Thyroid gland (tissue), 4 donors: ENCODE measurements around the gene GALNS. TPM values are rescaled to one million over a fixed set of nuclear protein-coding genes. Genes with fewer than 3 reads are reported as not detected.

ENCODE experiments used
- DNase-seq, 2 donors: peaks; one replicate each; pipeline ENCODE4 v3.0.0-alpha.2; 2019
- H3K27ac ChIP-seq, 3 donors: fragments of 200-600 bp; sonication (generic); 1 replicate in 2 of 3; 2 replicates in 1 of 3; pipeline ENCODE4 v1.5.1; 2016 to 2019; ENCODE audit warnings: mild to moderate bottlenecking in 1 of 3, moderate library complexity in 1 of 3
- H3K27me3 ChIP-seq: fragments of 200-600 bp; sonication (generic); one replicate; pipeline ENCODE4 v1.5.1; 2019
- H3K36me3 ChIP-seq, 2 donors: fragments of 200-600 bp; sonication (generic); one replicate each; pipeline ENCODE4 v1.5.1; 2016 to 2019
- H3K4me1 ChIP-seq, 2 donors: fragments of 200-600 bp; sonication (generic); one replicate each; pipeline ENCODE4 v1.5.1; 2017 to 2019
- H3K4me3 ChIP-seq, 3 donors: fragments of 200-600 bp; sonication (generic); replicated peaks in 1 of 3; 1 replicate in 2 of 3; 2 replicates in 1 of 3; pipeline ENCODE4 v1.5.1; 2016; ENCODE audit warnings: mild to moderate bottlenecking in 1 of 3
- H3K9me3 ChIP-seq: fragments of 200-600 bp; sonication (generic); one replicate; pipeline ENCODE4 v1.5.1; 2017
- POLR2A ChIP-seq, 2 donors: fragments of 450-650 bp; IDR thresholded peaks; one replicate each; pipeline ENCODE4 v1.6.1; 2017; ENCODE audit warnings: antibody characterized with exemption in 2 of 2, mild to moderate bottlenecking in 2 of 2, moderate library complexity in 1 of 2
- WGBS, 2 donors: methylation state at CpG; one replicate each; pipeline ENCODE4 v1.1.5; 2017; 5-methylcytosine and 5-hydroxymethylcytosine counted together
- intact Hi-C: fragments of 100-400 bp; cut with DNase I; formaldehyde crosslinking; loops from one replicate; pipeline ENCODE4 v1.15.1; 2023
- total RNA-seq, 4 donors: library from RNA; depleted of rRNA; stranded (reverse); fragments of >200 nt; gene quantifications; one replicate each; pipeline ENCODE4 v1.2.3, GENCODE V29; 2016
- TF ChIP-seq, protein P1 (sequence below), 6 experiments: fragments of 200-600 bp in 3 of 6; fragments of 450-650 bp in 3 of 6; sonication (generic) in 3 of 6; IDR thresholded peaks; one replicate each; pipeline ENCODE4 v1.5.1; 2016 to 2019; ENCODE audit warnings: antibody characterized with exemption in 6 of 6, mild to moderate bottlenecking in 2 of 6, inconsistent platforms in 1 of 6, moderate library complexity in 1 of 6

GALNS gene
- total RNA-seq, 4 donors from 2014 or later, result 14.4 to 41.9 (median 33.0) TPM

DNA sequence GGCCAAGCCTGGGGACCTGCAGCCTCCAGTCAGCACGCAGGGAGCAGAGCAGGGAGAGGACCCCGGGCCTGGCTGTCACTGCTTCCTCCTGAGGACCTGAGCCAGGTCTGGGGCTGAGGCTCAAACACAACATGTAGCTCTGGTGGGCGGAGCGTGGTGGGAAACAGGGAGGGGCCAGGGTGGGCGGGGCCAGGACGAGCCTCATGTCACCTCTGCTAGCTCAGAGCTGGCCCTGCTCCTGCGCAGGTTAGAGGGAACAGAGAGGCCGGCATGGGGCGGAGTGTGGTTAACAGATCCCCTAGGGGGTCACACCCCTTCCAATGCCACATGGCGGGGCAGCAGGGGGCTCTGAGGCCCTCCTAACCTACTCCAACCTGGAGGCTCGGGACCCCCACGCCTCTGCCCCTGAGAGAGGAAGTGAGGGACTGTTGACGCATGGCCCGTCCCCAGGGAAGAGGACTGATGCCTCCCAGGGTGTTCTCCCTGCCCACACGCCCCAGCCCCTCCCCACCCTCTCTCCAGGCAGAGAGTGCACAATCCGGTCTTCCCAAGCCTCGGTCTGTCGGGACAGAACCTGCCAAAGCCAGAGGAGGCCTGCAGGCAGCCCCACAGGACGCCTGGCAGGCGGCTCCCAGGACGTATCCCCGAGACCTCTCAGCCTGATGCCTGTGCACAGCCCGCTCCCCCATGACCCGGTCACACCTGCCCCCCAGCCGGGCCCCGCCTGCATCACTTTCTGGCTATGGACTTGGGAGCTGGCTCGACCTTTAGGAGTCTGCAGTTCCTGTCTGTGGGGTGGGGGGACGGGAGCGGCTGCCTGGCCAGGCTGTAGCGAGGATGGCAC, 86.9 kb downstream of the GALNS start:
- Histone ChIP-seq H3K9me3 (no peaks in the 10 kb centered on the region), H3K4me3 (peak overlapping the region in 1 of 3 donors; percentile 5), H3K36me3 (no peaks in the 10 kb centered on the region), H3K27me3 (no peaks in the 10 kb centered on the region), H3K4me1 (peaks cover 60 to 95% of the 10 kb centered on the region in 2 donors), H3K27ac (peak overlapping the region; percentile 75 to 93 (median 91))
- peak; percentile 85 to 87 for DNase-seq
- 4 to 47% methylated on average over 4 to 13 of the region's 30 CpGs for WGBS, 2 donors
- TF ChIP-seq, protein P1, sequence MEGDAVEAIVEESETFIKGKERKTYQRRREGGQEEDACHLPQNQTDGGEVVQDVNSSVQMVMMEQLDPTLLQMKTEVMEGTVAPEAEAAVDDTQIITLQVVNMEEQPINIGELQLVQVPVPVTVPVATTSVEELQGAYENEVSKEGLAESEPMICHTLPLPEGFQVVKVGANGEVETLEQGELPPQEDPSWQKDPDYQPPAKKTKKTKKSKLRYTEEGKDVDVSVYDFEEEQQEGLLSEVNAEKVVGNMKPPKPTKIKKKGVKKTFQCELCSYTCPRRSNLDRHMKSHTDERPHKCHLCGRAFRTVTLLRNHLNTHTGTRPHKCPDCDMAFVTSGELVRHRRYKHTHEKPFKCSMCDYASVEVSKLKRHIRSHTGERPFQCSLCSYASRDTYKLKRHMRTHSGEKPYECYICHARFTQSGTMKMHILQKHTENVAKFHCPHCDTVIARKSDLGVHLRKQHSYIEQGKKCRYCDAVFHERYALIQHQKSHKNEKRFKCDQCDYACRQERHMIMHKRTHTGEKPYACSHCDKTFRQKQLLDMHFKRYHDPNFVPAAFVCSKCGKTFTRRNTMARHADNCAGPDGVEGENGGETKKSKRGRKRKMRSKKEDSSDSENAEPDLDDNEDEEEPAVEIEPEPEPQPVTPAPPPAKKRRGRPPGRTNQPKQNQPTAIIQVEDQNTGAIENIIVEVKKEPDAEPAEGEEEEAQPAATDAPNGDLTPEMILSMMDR (IDR thresholded peaks at IDR 0.05), result no peak
- TF ChIP-seq POLR2A (IDR thresholded peaks at IDR 0.05), result peak in 1 of 2 donors; percentile 48
- intact Hi-C loops, result no loop called here

DNA sequence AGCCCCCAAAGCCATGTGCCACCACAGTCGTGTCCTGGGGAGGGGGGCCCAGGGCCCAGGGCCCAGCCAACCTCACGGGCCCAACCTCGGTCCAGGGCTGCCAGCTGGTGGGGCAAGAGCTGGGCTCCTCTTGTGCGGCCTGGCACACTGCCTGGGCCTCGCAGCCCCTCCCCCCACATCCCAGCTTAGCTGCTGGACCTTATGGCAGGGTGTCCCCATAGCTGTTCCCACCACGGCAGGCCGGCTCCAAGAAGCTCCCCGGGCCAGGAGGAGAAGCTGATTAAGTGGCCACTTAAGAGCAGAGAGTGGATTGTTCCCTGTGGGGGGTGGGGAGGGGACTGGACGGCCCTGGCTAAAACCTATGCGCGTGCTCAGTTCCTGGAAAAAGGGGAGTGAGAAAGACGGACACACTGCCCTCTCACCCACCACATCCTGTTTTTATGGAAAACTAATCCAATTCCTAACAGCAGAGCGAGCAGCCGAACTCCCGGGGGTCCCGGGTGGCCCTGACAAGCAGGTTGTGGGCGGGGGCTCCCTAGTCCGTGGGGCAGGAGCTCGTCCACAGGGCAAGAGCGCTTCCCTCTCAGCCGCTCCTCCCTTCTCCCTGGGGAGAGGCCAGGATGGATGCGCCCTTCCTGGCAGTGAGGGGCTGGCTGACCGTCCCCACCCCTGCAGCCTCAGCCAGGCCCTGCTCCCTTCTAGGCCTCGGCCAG, 88.5 kb downstream of the GALNS start:
- Histone ChIP-seq H3K4me3 (no peak overlapping the region), H3K36me3 (no peaks in the 10 kb centered on the region), H3K27me3 (no peaks in the 10 kb centered on the region), H3K4me1 (peaks cover 76 to 97% of the 10 kb centered on the region in 2 donors), H3K9me3 (no peaks in the 10 kb centered on the region), H3K27ac (peak overlapping the region; percentile 75 to 93 (median 91))
- peak in 1 of 2 donors; percentile 18 for TF ChIP-seq POLR2A (IDR thresholded peaks at IDR 0.05)
- TF ChIP-seq, protein P1 (IDR thresholded peaks at IDR 0.05), result peak in 1 of 6 experiments; percentile 18
- peak; percentile 95 to 97 for DNase-seq
- intact Hi-C loops, result no loop called here
- WGBS, 2 donors, result 16 to 27% methylated on average over 12 to 16 of the region's 24 CpGs

DNA sequence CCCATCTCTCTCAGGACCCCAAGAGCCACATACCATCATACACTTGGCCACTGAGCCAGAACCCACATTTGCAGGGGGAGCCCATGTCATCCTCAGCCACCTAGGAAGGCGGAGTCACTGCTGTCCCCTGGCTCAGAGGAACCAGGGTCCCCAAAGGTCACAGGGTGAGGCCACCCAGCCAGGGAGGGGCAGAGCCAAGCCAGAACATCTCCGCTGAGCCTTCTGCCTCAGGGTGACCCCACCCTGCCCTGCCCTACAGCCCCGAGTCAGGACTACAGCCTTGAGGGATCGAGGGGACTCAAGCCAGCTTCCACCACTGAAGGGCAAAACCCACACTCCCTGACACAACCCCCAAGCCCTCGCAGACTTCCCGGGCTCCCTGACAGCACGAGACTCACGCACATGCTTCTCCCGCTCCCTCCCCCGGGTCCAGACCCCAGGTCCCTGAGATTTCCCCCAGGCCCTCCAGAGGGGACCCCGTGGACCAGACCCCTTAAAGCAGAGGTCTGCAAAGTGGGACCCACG, 89.1 kb downstream of the GALNS start:
- peak overlapping the region; percentile 75 to 93 (median 91) for H3K27ac ChIP-seq

DNA sequence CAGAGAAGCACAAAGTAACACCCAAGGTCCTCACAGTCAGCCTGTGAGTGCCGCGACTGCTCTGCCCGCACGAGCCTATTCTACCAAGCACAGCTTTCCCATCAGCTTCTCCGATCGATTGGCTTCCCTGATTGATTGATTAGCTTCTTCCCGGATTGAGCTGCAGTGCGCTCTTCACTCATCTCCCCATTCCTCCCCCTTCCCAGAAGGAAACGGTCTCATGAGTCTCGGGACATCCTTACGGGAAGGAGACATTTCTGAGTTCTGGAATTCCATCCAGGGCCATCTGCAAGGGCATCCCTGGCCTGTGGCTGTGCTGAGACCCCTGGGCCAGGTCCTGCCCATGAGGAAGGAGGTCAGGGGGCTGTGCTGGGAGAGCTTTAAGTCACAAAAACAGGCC, 89.8 kb downstream of the GALNS start:
- Histone ChIP-seq H3K27ac (peak overlapping the region; percentile 75 to 93 (median 91)), H3K36me3 (no peaks in the 10 kb centered on the region), H3K4me3 (no peak overlapping the region), H3K4me1 (peaks cover 84 to 100% of the 10 kb centered on the region in 2 donors), H3K9me3 (no peaks in the 10 kb centered on the region), H3K27me3 (no peaks in the 10 kb centered on the region)
- WGBS, 2 donors, result 83 to 86% methylated on average over 11 of the region's 11 CpGs
- intact Hi-C loops, result no loop called here
- no peak for DNase-seq
- TF ChIP-seq, protein P1 (IDR thresholded peaks at IDR 0.05), result no peak
- no peak for TF ChIP-seq POLR2A (IDR thresholded peaks at IDR 0.05)

More for the DNA sequence above, 89.1 kb downstream of the GALNS start:
- H3K9me3 ChIP-seq, result no peaks in the 10 kb centered on the region
- 57 to 77% methylated on average over 3 to 9 of the region's 12 CpGs for WGBS, 2 donors
- intact Hi-C loops, result no loop called here
- DNase-seq, result no peak
- H3K4me1 ChIP-seq, result peaks cover 82 to 99% of the 10 kb centered on the region in 2 donors
- no peaks in the 10 kb centered on the region for H3K27me3 ChIP-seq
- TF ChIP-seq, protein P1 (IDR thresholded peaks at IDR 0.05), result no peak
- TF ChIP-seq POLR2A (IDR thresholded peaks at IDR 0.05), result no peak
- H3K36me3 ChIP-seq, result no peaks in the 10 kb centered on the region
- no peak overlapping the region for H3K4me3 ChIP-seq
